HG03060 (cell line): ENCODE results near the gene CCDC120.

ENCODE experiments used
- ATAC-seq: cut with Tn5 transposase; IDR thresholded peaks from one replicate; pipeline ENCODE4 v1.9.1; 2021; ENCODE audit warnings: low read depth, moderate number of reproducible peaks; ENCODE audit not compliant: unreplicated experiment

The CCDC120 gene

DNA sequence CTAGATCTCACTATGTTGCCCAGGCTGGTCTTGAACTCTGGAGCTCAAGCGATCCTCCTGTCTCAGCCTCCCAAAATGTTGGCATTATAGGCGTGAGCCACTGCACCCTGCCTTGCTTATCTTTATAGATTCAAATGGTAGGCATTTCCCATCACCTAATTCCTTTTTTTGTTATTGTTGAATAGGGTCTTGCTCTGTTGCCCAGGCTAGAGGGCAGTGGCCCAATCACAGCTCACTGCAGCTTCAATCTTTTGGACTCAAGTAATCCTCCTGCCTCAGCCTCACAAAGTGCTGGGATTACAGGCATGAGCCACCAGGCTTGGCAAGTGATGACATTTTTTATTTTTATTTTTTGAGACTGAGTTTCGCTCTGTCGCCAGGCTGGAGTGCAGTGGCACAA, 37.6 kb downstream of the CCDC120 start:
- ATAC-seq = no peak

DNA sequence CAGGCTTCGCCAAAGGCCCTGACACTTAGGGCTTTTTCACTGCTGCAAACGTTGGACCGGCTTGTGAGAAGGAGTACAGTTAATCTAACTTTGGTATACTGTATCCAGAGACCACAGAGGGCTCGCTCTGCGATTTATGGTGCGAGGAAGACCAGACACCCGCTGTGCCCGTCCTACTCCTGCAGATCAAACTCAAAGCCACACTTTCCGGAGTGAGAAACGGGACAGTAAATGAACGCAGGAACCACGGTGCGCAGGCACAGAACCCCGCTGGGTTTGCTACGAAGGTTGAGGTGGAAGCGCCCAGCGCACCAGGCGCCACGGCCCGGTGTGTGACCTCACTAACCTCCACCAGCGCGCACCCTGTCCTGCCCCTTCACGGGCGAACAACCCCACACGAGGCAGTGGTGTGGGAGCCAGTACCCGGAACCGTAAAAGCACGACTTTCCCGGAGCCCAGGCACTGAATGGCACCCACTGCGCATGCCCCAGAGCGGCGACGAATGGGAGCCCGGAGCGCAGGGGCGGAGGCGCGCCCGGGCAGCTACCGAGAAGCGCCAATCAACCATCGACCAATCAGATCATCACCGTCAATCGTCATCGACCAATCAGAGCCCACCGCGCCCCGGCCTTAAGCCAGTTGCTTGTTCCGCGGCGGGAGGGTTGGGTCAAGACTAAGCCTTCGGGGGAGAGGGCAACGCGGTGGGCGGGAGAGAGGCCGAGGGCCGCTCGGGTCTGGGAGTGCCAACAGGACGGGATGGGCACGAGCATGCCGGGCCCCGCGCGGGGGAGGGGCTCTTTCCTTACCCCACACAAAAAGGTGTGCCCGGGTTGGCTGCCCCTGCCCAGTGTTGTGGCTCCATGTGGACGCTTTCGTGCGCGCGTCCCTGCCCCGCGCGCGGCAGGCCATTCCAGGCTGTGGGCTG, 42.2 kb downstream of the CCDC120 start:
- peak; percentile 94 for ATAC-seq

DNA sequence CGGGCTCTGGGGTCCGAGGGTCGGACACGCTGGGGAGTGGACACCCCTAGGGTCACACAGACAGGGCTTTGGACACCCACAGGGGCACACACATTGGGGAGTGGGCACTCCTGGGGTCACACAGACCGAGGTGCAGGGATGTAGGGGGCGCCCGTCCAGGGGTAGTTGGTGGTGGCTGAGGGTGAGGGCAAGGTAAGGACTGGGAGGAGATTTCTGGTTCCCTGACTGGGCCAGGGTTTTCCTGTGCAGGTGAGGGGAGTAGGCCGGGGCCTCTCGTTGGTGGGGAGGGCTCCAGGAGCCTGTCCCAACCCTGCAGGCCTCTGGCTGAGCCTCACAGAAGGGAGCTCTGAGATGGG, 42.8 kb downstream of the CCDC120 start:
- no peak for ATAC-seq

DNA sequence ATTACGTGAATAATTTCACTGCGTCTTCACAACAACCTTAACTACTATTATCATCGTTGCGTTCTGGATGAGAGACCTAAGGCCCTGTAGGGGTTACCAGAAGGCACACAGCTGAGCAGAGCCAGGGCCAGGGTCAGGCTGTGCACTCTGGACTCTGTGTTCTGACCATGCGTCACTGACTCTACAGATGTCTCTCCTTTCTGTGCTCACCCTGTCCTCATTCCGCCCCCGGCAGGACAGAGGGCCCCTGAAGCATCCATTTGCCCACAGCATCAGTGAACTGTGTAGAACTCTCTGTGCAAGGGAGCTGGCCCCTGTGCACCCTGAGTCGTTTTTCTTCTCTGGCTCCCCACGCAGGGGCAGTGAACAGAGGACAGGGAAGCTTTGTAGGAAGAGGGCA, 43.4 kb downstream of the CCDC120 start:
- ATAC-seq = no peak

DNA sequence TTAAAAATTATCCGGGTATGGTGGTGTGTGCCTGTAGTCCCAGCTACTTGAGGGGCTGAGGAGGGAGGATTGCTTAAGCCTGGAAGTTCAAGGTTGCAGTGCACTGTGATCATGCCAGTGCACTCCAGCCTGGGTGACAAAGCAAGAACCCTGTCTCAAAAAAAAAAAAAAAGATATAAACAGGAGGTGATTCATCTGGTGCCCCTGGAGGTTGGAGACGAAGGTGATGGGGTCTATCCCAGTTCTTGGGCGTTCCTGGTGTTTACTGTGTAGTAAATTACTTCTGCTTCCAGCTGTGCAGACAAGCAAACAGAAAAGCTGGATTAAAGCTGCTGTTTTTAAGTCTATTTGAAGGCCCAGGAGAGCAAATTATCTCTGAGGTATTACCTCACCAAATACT, 44.8 kb downstream of the CCDC120 start:
- no peak for ATAC-seq

DNA sequence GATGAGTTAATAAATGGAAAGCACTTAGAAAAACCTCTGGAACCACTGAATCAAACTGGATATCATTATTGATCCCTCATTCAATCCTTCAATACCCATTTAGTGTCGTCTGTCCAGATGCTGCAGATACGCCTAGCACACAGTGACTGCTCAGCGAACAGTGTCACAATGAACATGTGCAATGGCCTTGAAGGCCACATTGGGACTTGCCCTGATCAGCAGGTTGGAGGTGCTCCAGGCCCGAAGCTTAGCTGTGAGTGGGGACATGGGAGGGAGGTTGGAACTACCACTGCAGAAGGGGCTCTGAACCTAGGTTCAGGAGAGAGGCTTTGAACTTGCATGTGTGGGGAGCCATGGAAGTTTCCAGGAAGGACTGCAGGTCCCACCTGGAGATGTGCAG, 47.5 kb downstream of the CCDC120 start:
- no peak for ATAC-seq

DNA sequence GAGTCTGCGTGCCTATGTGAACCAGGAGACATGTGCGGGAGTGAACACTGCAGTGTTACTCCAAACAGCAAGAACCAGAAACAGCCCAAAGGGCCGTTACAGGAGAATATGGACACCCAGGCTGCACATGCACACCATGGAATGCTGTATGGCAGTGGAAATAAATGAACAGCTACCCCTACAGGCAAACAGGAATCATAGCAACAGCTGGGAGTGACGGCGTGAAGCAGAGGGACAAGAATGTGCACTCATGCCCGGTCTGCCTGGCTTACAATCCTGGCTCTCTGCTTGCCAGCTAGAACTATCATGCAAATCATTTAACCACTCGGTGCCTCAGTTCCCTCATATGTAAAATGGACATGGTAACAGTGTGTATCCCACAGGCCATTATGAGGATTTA, 48.1 kb downstream of the CCDC120 start:
- no peak for ATAC-seq

DNA sequence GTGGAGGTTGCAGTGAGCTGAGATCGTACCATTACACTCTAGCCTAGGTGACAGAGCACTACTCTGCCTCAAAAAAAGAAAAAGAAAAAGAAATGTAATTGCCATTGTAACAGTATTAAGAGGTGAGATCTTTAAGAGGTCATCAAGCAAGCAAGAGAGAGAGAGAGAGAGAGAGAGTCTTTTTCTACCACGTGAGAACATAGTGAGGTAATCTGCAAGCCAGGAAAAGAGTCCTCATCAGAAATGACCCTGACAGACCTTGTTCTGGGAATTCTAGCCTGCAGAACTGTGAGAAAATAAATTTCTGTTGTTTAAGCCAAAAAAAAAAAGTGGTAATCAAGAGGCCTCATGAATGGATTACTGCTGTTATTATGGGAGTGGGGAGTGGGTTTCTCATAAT, 49.8 kb downstream of the CCDC120 start:
- ATAC-seq = no peak

DNA sequence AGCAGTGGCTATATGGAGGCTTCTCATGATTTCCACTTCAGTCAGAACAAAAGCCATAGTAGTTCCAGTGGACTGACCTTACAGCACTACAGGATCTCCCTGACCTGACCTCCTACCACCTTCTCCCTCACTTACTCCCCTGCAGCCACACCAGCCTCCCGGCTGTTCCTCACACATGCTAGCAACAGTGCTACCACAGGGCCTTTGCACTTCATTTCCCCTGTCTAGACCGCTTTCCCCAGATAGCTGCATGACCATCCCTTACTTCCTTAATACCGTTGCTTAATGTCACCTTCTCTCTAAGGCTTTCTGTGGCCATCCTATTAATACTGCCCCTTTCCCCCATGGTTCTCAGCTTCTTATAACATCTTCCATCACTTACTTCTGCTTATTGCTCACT, 51.6 kb downstream of the CCDC120 start:
- ATAC-seq = no peak

DNA sequence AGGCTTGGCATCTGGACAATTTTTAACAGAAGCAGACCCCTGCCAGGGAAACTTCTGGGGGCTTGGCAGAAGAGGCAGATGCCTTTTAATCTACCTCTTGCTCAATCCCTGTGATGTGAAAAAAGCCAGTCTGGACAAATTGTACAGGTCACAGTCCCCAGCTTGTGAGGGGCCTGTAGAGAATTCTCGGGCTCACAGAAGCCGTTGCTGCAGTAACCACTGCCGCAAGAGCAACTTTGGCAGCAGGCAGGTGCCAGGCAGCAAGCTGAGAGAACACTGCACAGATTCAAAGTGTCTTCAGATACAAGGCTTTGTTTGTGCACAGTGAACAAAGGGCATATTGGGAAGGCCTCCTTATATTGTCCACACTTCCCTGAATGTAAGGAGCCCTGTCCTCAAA, 53.0 kb downstream of the CCDC120 start:
- no peak for ATAC-seq

DNA sequence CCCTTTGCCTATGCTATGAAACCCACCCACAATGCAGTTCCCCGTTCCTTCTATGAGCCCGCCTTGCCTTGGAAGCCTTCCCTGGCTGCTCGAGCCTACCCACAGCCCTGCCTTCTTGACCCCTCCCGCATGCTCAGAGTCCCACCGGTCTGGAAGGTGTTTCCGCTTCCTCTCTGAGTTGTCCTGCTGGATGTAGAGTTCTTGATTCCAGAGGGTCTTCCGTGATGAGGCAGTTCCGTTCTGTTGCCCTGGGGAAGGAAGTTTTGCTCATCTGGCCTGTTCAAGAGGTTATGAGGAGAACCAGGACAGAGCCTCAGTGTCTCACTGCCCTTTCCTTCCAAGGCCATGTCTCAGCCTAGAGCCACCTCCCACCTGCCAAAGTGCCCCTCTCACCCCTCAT, 57.3 kb downstream of the CCDC120 start:
- no peak for ATAC-seq

DNA sequence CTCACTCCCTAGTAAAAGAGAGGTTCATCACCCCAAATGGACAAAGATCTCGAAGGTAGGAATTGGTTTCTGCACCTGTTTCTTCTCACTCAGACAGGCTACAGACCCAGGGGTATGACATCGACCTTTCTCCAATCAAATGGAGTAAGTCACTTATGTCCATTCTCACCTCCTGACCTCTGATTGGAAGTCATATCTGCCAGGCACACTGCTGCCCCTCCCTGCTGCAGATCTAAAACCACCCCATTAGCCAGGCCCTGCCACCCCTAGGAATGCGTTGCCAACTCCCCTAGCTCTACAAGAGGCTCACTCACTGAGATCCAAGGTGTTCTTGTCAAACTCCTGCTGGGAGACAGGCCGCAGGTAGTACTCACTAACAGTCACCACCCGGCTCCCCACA, 57.9 kb downstream of the CCDC120 start:
- no peak for ATAC-seq

DNA sequence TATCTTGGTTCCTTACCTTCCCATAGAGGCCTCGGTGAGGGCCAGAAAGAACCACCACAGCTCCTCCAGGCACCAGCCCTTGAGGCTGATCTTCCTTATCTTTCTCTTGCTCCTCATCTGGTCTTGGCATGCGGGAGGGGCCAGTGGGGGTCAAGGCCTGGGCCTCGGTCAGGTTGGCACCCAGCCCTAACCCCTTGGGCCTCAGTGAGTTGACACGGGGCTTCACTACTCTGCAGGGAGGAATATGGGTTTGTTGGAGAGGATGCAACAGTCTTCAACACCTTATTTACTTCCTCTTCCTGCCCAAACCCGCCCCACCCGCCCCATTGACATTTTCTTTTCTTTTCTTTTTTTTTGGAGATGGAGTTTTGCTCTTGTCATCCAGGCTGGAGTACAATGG, 58.8 kb downstream of the CCDC120 start:
- ATAC-seq = no peak
